Progenitor cell of endocrine pancreas (in vitro differentiated cells): ENCODE results near the gene IFNAR1. TPM values are rescaled to one million over a fixed set of nuclear protein-coding genes. Genes with fewer than 3 reads are reported as not detected.

Experiments
- DNase-seq: peaks from one replicate; pipeline ENCODE4 v3.0.0; 2021; ENCODE audit warnings: low spot score; ENCODE audit not compliant: unreplicated experiment
- H3K27ac Mint-ChIP-seq: 2 replicates; pipeline ENCODE4 v1.8.0; 2021; ENCODE audit warnings: mild to moderate bottlenecking, moderate library complexity, mixed read lengths
- H3K27me3 Mint-ChIP-seq: 2 replicates; pipeline ENCODE4 v1.8.0; 2021; ENCODE audit warnings: mixed read lengths
- H3K36me3 Mint-ChIP-seq: 2 replicates; pipeline ENCODE4 v1.8.0; 2022; ENCODE audit warnings: mixed read lengths; ENCODE audit not compliant: insufficient read depth
- H3K4me1 Mint-ChIP-seq: 2 replicates; pipeline ENCODE4 v1.8.0; 2021; ENCODE audit warnings: low read depth, mixed read lengths
- H3K4me3 Mint-ChIP-seq: 2 replicates; pipeline ENCODE4 v1.8.0; 2021; ENCODE audit warnings: low read depth, mild to moderate bottlenecking, moderate library complexity, mixed read lengths
- H3K9me3 Mint-ChIP-seq: 2 replicates; pipeline ENCODE4 v1.8.0; 2021; ENCODE audit warnings: low read depth, mixed read lengths
- CTCF ChIP-seq: fragments of 200-600 bp; sonication (generic); IDR thresholded peaks from one replicate; pipeline ENCODE4 v1.5.0; 2021; ENCODE audit warnings: antibody characterized with exemption, mild to moderate bottlenecking; ENCODE audit not compliant: unreplicated experiment
- total RNA-seq: library from RNA; stranded (reverse); gene quantifications from 2 replicates; pipeline ENCODE4 v1.2.1, GENCODE V29; 2021

Gene IFNAR1
- total RNA-seq, 1 donor from 2014 or later, result 19.6 TPM

GRCh38 chr21:33370305-33370704 is 45.5 kb downstream of the IFNAR1 start:
- Mint-ChIP-seq H3K27ac (no peak overlapping the region), H3K36me3 (peaks cover 3% of the 10 kb centered on the region), H3K4me1 (no peaks in the 10 kb centered on the region), H3K27me3 (no peaks in the 10 kb centered on the region), H3K9me3 (peaks cover 14% of the 10 kb centered on the region), H3K4me3 (no peak overlapping the region)
- TF ChIP-seq CTCF, result no peak
- no peak for DNase-seq

GRCh38 chr21:33371366-33371765 is 46.6 kb downstream of the IFNAR1 start:
- H3K36me3 Mint-ChIP-seq, result peaks cover 3% of the 10 kb centered on the region
- H3K9me3 Mint-ChIP-seq, result peaks cover 14% of the 10 kb centered on the region
- no peaks in the 10 kb centered on the region for H3K4me1 Mint-ChIP-seq
- H3K27ac Mint-ChIP-seq, result no peak overlapping the region
- no peak for TF ChIP-seq CTCF
- H3K27me3 Mint-ChIP-seq, result no peaks in the 10 kb centered on the region
- no peak overlapping the region for H3K4me3 Mint-ChIP-seq
- no peak for DNase-seq

GRCh38 chr21:33372582-33372981 is 47.8 kb downstream of the IFNAR1 start:
- no peak overlapping the region for H3K27ac Mint-ChIP-seq
- peaks cover 3% of the 10 kb centered on the region for H3K27me3 Mint-ChIP-seq
- peaks cover 4% of the 10 kb centered on the region for H3K9me3 Mint-ChIP-seq
- TF ChIP-seq CTCF, result no peak
- no peaks in the 10 kb centered on the region for H3K36me3 Mint-ChIP-seq
- no peak for DNase-seq
- no peaks in the 10 kb centered on the region for H3K4me1 Mint-ChIP-seq
- no peak overlapping the region for H3K4me3 Mint-ChIP-seq

- TF ChIP-seq CTCF, result no peak
- Mint-ChIP-seq H3K4me3 (no peak overlapping the region), H3K4me1 (no peaks in the 10 kb centered on the region), H3K27me3 (peaks cover 3% of the 10 kb centered on the region), H3K36me3 (no peaks in the 10 kb centered on the region), H3K27ac (no peak overlapping the region), H3K9me3 (peaks cover 1% of the 10 kb centered on the region)
- no peak for DNase-seq
Observed at GRCh38 chr21:33373451-33373850, 48.7 kb downstream of the IFNAR1 start.

- Mint-ChIP-seq H3K4me3 (no peak overlapping the region), H3K27ac (no peak overlapping the region), H3K4me1 (no peaks in the 10 kb centered on the region), H3K27me3 (peaks cover 3% of the 10 kb centered on the region), H3K9me3 (no peaks in the 10 kb centered on the region), H3K36me3 (no peaks in the 10 kb centered on the region)
- DNase-seq, result no peak
- no peak for TF ChIP-seq CTCF
Observed at GRCh38 chr21:33374080-33374449, 49.3 kb downstream of the IFNAR1 start.
